ENCODE data around the gene CDH4. TPM values are rescaled to one million over a fixed set of nuclear protein-coding genes. Genes with fewer than 3 reads are reported as not detected.
"Not testable (repeated sequence)": the region's sequence is repeated elsewhere in the genome, so short reads cannot be mapped to it uniquely, and the experiment has no call there.

Gene CDH4
- total and polyA plus RNA-seq, 12 donors = 0.04 to 0.25 (median 0.08) TPM; not detected in 5

DNA sequence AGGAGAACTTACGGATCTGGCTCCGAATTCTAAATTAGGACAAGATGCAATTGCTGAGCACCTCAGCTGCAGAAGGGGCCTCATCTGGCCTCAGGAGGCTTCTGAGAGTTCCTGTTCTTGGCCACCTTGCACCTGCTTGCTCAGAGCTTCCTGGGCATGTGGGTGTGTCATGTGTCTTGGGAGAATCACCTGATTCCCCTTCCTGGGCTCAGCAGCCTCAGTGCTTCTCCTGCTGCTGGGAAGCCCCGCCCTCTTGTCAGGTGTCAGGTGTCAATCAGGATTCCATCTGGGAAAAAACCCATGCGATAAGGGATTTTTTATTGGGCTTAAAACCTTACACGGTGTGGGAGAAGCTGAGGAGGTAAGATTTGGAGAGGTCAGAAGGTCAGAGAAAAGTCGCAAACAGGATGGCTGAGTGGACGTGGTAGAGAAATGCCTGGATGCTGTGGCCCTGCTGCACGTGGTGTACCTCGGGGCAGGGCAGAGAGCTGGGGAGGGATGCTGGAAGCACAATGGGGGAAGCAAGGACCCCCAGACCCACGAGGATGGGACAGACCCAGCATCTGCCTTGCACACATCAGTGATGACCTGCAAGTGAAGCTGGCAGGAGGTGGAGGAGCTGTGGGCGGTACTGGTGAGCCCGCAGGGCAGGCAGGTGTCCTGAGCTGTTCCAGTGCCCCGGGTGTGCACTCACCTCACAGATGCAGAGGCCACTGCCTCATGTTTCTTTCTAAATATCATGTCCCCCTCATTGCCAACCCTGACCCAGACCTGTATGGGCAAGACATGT, 170.8 kb downstream of the CDH4 start:
- H3K36me3 ChIP-seq = no peaks in the 10 kb centered on the region
- 57 to 62% methylated on average over 13 of the region's 13 CpGs for WGBS, 2 donors
- peaks cover 0 to 4% (median 0%) of the 10 kb centered on the region in 11 donors for H3K9me3 ChIP-seq
- TF ChIP-seq, protein P1, sequence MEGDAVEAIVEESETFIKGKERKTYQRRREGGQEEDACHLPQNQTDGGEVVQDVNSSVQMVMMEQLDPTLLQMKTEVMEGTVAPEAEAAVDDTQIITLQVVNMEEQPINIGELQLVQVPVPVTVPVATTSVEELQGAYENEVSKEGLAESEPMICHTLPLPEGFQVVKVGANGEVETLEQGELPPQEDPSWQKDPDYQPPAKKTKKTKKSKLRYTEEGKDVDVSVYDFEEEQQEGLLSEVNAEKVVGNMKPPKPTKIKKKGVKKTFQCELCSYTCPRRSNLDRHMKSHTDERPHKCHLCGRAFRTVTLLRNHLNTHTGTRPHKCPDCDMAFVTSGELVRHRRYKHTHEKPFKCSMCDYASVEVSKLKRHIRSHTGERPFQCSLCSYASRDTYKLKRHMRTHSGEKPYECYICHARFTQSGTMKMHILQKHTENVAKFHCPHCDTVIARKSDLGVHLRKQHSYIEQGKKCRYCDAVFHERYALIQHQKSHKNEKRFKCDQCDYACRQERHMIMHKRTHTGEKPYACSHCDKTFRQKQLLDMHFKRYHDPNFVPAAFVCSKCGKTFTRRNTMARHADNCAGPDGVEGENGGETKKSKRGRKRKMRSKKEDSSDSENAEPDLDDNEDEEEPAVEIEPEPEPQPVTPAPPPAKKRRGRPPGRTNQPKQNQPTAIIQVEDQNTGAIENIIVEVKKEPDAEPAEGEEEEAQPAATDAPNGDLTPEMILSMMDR (IDR thresholded peaks at IDR 0.05) = no peak
- no peaks in the 10 kb centered on the region for H3K4me1 ChIP-seq
- no peak overlapping the region for H3K27ac ChIP-seq
- no peak overlapping the region for H3K4me3 ChIP-seq
- DNase-seq (no peak), ATAC-seq (no peak)
- peaks cover 0 to 26% (median 7%) of the 10 kb centered on the region in 7 donors for H3K27me3 ChIP-seq
- intact Hi-C loops (cut with DNase I) = loop anchor here in 1 of 10 donors (10.0 kb wide), 1 partner anchor 72 kb away; no protein-coding TSS in a partner anchor

DNA sequence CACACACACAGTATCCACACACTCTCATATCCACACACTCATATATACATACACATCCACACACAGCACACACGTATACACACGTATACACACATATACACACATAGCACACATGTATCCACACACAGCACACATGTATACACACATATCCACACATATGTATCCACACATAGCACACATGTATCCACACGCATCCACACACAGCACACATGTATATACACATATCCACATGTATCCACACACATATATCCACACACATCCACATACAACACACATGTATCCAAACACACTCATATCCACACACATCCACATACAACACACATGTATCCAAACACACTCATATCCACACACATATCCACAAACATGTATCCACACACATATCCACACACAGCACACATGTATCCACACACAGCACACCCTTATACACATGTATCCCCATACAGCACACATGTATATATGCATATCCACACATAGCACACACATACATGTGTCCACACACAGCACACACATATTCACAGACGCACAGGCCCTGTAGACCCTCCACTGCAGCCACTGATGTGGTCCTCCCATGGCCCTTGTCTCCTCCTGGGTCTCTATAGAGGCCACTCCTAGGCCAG, 172.1 kb downstream of the CDH4 start:
- no peak overlapping the region for H3K27ac ChIP-seq
- H3K9me3 ChIP-seq = peaks cover 0 to 4% (median 0%) of the 10 kb centered on the region in 11 donors
- TF ChIP-seq, protein P1 (IDR thresholded peaks at IDR 0.05) = no peak
- 82% methylated on average over 4 of the region's 4 CpGs for WGBS, 2 donors
- DNase-seq = no peak
- no peak overlapping the region for H3K4me3 ChIP-seq
- no peaks in the 10 kb centered on the region for H3K4me1 ChIP-seq
- no peak for ATAC-seq
- no peaks in the 10 kb centered on the region for H3K36me3 ChIP-seq
- H3K27me3 ChIP-seq = peaks cover 0 to 23% (median 7%) of the 10 kb centered on the region in 7 donors
- intact Hi-C loops (cut with DNase I) = loop anchor here in 1 of 10 donors (10.0 kb wide), 1 partner anchor 71 kb away; no protein-coding TSS in a partner anchor

DNA sequence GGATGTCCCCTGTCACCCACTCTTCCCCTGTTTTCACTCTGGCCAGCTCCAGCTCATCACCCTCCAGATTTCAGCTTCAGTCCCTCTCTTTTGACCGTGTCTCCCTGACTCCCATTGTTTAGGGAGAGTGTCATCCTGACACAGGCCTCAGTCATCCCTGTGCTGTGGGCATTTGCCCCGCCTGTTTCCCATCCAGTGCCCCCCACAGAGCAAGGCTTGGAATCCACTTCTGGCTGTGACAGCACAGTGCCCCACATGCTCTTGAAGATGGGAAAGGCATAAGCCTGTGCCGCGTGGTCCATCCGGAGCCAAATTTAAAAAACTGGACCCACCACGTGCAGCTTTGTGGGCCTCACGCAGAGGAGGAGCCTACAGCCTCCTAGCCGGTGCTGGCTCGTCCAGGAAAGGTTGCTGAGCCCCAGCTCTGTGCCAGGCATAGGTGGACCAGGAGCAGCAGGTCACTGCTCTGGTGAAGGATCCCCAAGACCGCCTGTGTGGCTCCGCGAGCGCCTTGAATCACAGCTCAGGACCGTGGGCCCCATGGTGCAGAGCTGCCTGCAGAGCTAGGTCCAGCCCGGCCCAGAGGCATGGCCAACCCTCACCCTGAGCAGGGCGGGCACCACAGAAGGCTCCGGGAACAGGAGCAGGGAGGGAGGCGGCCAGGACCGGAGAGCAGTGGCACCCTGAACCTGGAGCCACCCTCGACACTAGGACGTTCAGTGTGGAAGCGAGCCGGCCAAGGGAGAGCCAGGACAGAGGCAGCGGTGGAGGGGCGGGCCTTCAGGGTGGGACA, 172.8 kb downstream of the CDH4 start:
- H3K4me3 ChIP-seq = no peak overlapping the region
- TF ChIP-seq, protein P1 (IDR thresholded peaks at IDR 0.05) = no peak
- no peaks in the 10 kb centered on the region for H3K4me1 ChIP-seq
- 86 to 91% methylated on average over 25 of the region's 25 CpGs for WGBS, 2 donors
- no peak overlapping the region for H3K27ac ChIP-seq
- H3K27me3 ChIP-seq = peaks cover 0 to 20% (median 5%) of the 10 kb centered on the region in 7 donors
- peaks cover 0 to 4% (median 0%) of the 10 kb centered on the region in 11 donors for H3K9me3 ChIP-seq
- intact Hi-C loops (cut with DNase I) = loop anchor here in 1 of 10 donors (5.0 to 10.0 kb wide), 2 partner anchors 70 to 377 kb away; no protein-coding TSS in a partner anchor
- no peak for DNase-seq
- peak in 1 of 8 donors; percentile 49 for ATAC-seq
- no peaks in the 10 kb centered on the region for H3K36me3 ChIP-seq

DNA sequence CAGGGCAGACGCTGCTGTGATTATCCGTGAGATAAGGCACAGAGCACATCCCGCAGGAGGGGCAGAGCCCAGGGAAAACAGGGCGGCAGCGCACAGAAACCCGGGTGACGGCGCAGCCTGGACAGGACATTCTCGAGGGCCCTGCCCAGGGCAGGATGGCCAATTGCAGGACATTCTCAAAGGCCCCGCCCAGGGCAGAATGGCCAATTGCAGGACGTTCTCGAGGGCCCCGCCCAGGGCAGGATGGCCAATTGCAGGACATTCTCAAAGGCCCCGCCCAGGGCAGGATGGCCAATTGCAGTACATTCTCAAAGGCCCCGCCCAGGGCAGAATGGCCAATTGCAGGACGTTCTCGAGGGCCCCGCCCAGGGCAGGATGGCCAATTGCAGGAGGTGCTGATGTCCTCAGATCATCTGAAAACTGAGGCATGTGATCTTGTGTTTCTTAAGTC, 173.5 kb downstream of the CDH4 start:
- ATAC-seq, H3K4me1 ChIP-seq, H3K36me3 ChIP-seq, H3K27ac ChIP-seq, H3K9me3 ChIP-seq, DNase-seq, H3K4me3 ChIP-seq: not testable (repeated sequence)
- intact Hi-C loops (cut with DNase I) = loop anchor here in 1 of 10 donors (5.0 to 10.0 kb wide), 2 partner anchors 69 to 377 kb away; no protein-coding TSS in a partner anchor
- WGBS, 2 donors = 90 to 91% methylated on average over 18 of the region's 18 CpGs
- peaks cover 0 to 14% (median 5%) of the 10 kb centered on the region in 7 donors for H3K27me3 ChIP-seq

Data from heart right ventricle (tissue), 16 donors.